Esophagus squamous epithelium (tissue), 4 donors: ENCODE measurements around the gene ALDH3A2.

Source experiments
- CTCF ChIP-seq, 6 experiments: fragments of 450-650 bp in 4 of 6; fragments of 200-600 bp in 2 of 6; sonication (generic) in 2 of 6; IDR thresholded peaks; one replicate each; pipeline ENCODE4 v1.5.1; 2016 to 2019; ENCODE audit warnings: antibody characterized with exemption in 6 of 6, mild to moderate bottlenecking in 4 of 6, moderate library complexity in 4 of 6
- POLR2A ChIP-seq, 4 donors: fragments of 450-650 bp; IDR thresholded peaks; one replicate each; pipeline ENCODE4 v1.6.1; 2017; ENCODE audit warnings: antibody characterized with exemption in 4 of 4, mild to moderate bottlenecking in 4 of 4, moderate library complexity in 3 of 4

GRCh38 chr17:19671433-19671832, 22.9 kb downstream of the ALDH3A2 start:
- no peak for TF ChIP-seq CTCF (IDR thresholded peaks at IDR 0.05)
- no peak for TF ChIP-seq POLR2A (IDR thresholded peaks at IDR 0.05)
